ENCODE results near the gene SLC4A2. TPM values are rescaled to one million over a fixed set of nuclear protein-coding genes. Genes with fewer than 3 reads are reported as not detected.

The SLC4A2 gene
- total RNA-seq, 1 donor from 2014 or later: 74.2 TPM

Other genes starting within 250 kb of the SLC4A2 start
- 1.5 TPM for gene AOC1, start 207.1 kb upstream of the SLC4A2 start, total RNA-seq
- gene KCNH2, start 81.3 kb upstream of the SLC4A2 start, total RNA-seq: 17.7 TPM
- 50.7 TPM for gene NOS3, start 68.6 kb upstream of the SLC4A2 start, total RNA-seq
- 0.55 TPM for gene ATG9B, start 35.1 kb upstream of the SLC4A2 start, total RNA-seq
- gene ABCB8, start 31.1 kb upstream of the SLC4A2 start, total RNA-seq: 32.4 TPM
- 0.34 TPM for gene ASIC3, start 11.1 kb upstream of the SLC4A2 start, total RNA-seq
- 5.5 TPM for gene CDK5, start 1.7 kb upstream of the SLC4A2 start, total RNA-seq
- gene FASTK, start 21.2 kb downstream of the SLC4A2 start, total RNA-seq: 91.7 TPM
- gene TMUB1, start 23.9 kb downstream of the SLC4A2 start, total RNA-seq: 24.9 TPM
- 178 TPM for gene AGAP3, start 26.9 kb downstream of the SLC4A2 start, total RNA-seq
- not detected for gene GBX1, start 108.1 kb downstream of the SLC4A2 start, total RNA-seq
- gene ASB10, start 127.7 kb downstream of the SLC4A2 start, total RNA-seq: not detected
- not detected for gene H2BK1, start 150.9 kb downstream of the SLC4A2 start, total RNA-seq
- 33.9 TPM for gene ABCF2, start 167.6 kb downstream of the SLC4A2 start, total RNA-seq
- gene CHPF2, start 172.9 kb downstream of the SLC4A2 start, total RNA-seq: 43.0 TPM
- 67.4 TPM for gene SMARCD3, start 189.1 kb downstream of the SLC4A2 start, total RNA-seq